Tibial nerve (tissue), 4 donors: Measurements from ENCODE around the gene PCSK6.

ENCODE experiments used
- EP300 ChIP-seq, 2 donors: sonication (generic); formaldehyde crosslinking; IDR thresholded peaks; one replicate each; pipeline ENCODE4 v1.6.1; 2017; ENCODE audit warnings: antibody characterized with exemption in 2 of 2, mild to moderate bottlenecking in 1 of 2
- POLR2A ChIP-seq, 2 donors: fragments of 450-650 bp; IDR thresholded peaks; one replicate each; pipeline ENCODE4 v1.6.1; 2017; ENCODE audit warnings: antibody characterized with exemption in 2 of 2, mild to moderate bottlenecking in 2 of 2, moderate library complexity in 2 of 2
- TF ChIP-seq, protein P1 (sequence below), 5 experiments: fragments of 200-600 bp in 3 of 5; fragments of 450-650 bp in 2 of 5; sonication (generic) in 3 of 5; IDR thresholded peaks; one replicate each; pipeline ENCODE4 v1.5.1; 2016 to 2019; ENCODE audit warnings: antibody characterized with exemption in 5 of 5, mild to moderate bottlenecking in 3 of 5, moderate library complexity in 2 of 5

- TF ChIP-seq, protein P1, sequence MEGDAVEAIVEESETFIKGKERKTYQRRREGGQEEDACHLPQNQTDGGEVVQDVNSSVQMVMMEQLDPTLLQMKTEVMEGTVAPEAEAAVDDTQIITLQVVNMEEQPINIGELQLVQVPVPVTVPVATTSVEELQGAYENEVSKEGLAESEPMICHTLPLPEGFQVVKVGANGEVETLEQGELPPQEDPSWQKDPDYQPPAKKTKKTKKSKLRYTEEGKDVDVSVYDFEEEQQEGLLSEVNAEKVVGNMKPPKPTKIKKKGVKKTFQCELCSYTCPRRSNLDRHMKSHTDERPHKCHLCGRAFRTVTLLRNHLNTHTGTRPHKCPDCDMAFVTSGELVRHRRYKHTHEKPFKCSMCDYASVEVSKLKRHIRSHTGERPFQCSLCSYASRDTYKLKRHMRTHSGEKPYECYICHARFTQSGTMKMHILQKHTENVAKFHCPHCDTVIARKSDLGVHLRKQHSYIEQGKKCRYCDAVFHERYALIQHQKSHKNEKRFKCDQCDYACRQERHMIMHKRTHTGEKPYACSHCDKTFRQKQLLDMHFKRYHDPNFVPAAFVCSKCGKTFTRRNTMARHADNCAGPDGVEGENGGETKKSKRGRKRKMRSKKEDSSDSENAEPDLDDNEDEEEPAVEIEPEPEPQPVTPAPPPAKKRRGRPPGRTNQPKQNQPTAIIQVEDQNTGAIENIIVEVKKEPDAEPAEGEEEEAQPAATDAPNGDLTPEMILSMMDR (IDR thresholded peaks at IDR 0.05), result no peak
- no peak for TF ChIP-seq POLR2A (IDR thresholded peaks at IDR 0.05)
- no peak for TF ChIP-seq EP300 (IDR thresholded peaks at IDR 0.05)
These were observed 45.8 kb upstream of the PCSK6 start for GRCh38 chr15:101535170-101535902.
